ENCODE measurements around the gene MYO9B.

GRCh38 chr19:17229890-17230289 lies 154.3 kb downstream of the MYO9B start:
- TF ChIP-seq POLR2AphosphoS5 (IDR thresholded peaks at IDR 0.05; ENCODE audit: low read depth, low read length) (peak; percentile 52), REST (IDR thresholded peaks at IDR 0.05; ENCODE audit: insufficient read depth in 1 of 2, low read depth in 2 of 2, low read length in 2 of 2) (no peak), SIN3A (IDR thresholded peaks at IDR 0.05; ENCODE audit: borderline replicate concordance, insufficient read depth, low read length) (no peak), TAF1 (IDR thresholded peaks at IDR 0.05; ENCODE audit: borderline replicate concordance, insufficient read depth, low read length) (no peak)
